ENCODE results near the gene TNFRSF13B. TPM values are rescaled to one million over a fixed set of nuclear protein-coding genes. Genes with fewer than 3 reads are reported as not detected.

The TNFRSF13B gene
- total RNA-seq, 2 donors from 2014 or later = 0.97 to 1.6 TPM

GRCh38 chr17:16932156-16932555 is 39.8 kb downstream of the TNFRSF13B start:
- Histone ChIP-seq H3K27me3 (ENCODE audit: control insufficient read depth, insufficient read depth, low read length, poor library complexity, severe bottlenecking) (no peaks in the 10 kb centered on the region), H3K27ac (ENCODE audit: low read depth, low read length) (no peak overlapping the region), H3K4me1 (ENCODE audit: control insufficient read depth, insufficient read depth, low read length) (no peaks in the 10 kb centered on the region), H3K36me3 (ENCODE audit: control insufficient read depth, insufficient read depth, low read length) (no peaks in the 10 kb centered on the region), H3K4me3 (ENCODE audit: low read length) (no peak overlapping the region), H3K9me3 (ENCODE audit: control insufficient read depth, low read length) (no peaks in the 10 kb centered on the region), H3K9ac (ENCODE audit: extremely low read depth, low read length, poor library complexity, severe bottlenecking) (no peak overlapping the region)
- DNase-seq = no peak
- H3K9me3 Mint-ChIP-seq = no peaks in the 10 kb centered on the region
- H3K27me3 Mint-ChIP-seq (ENCODE audit: insufficient read depth) = no peaks in the 10 kb centered on the region
- TF ChIP-seq CTCF (conservative IDR thresholded peaks at IDR 0.05) = no peak
- no peak overlapping the region for H3K27ac Mint-ChIP-seq
- no peaks in the 10 kb centered on the region for H3K36me3 Mint-ChIP-seq (ENCODE audit: low read depth)
- H3K4me1 Mint-ChIP-seq = peaks cover 13% of the 10 kb centered on the region
- 89 to 91% methylated on average over 7 to 8 of the region's 8 CpGs for WGBS, 2 experiments (ENCODE audit: insufficient coverage in 1 of 2, insufficient read length in 1 of 2)
- H3K4me3 Mint-ChIP-seq = no peak overlapping the region

GRCh38 chr17:16931318-16932060 is 40.4 kb downstream of the TNFRSF13B start:
- Histone ChIP-seq H3K27me3 (ENCODE audit: control insufficient read depth, insufficient read depth, low read length, poor library complexity, severe bottlenecking) (no peaks in the 10 kb centered on the region), H3K9ac (ENCODE audit: extremely low read depth, low read length, poor library complexity, severe bottlenecking) (no peak overlapping the region), H3K9me3 (ENCODE audit: control insufficient read depth, low read length) (no peaks in the 10 kb centered on the region), H3K4me1 (ENCODE audit: control insufficient read depth, insufficient read depth, low read length) (no peaks in the 10 kb centered on the region), H3K4me3 (ENCODE audit: low read length) (no peak overlapping the region), H3K36me3 (ENCODE audit: control insufficient read depth, insufficient read depth, low read length) (no peaks in the 10 kb centered on the region), H3K27ac (ENCODE audit: low read depth, low read length) (no peak overlapping the region)
- no peak for DNase-seq
- TF ChIP-seq CTCF (conservative IDR thresholded peaks at IDR 0.05) = no peak
- 85 to 93% methylated on average over 4 to 9 of the region's 9 CpGs for WGBS, 2 experiments (ENCODE audit: insufficient coverage in 1 of 2, insufficient read length in 1 of 2)
- Mint-ChIP-seq H3K27ac (no peak overlapping the region), H3K36me3 (ENCODE audit: low read depth) (no peaks in the 10 kb centered on the region), H3K4me1 (peaks cover 6% of the 10 kb centered on the region), H3K4me3 (no peak overlapping the region), H3K27me3 (ENCODE audit: insufficient read depth) (no peaks in the 10 kb centered on the region), H3K9me3 (no peaks in the 10 kb centered on the region)

- WGBS, 2 experiments (ENCODE audit: insufficient coverage in 1 of 2, insufficient read length in 1 of 2) = 86 to 93% methylated on average over 8 to 13 of the region's 13 CpGs
Measured at GRCh38 chr17:16930571-16931317, 41.2 kb downstream of the TNFRSF13B start.

More at GRCh38 chr17:16930571-16931317, 41.2 kb downstream of the TNFRSF13B start:
- no peak for TF ChIP-seq CTCF (conservative IDR thresholded peaks at IDR 0.05)
- H3K27ac Mint-ChIP-seq = no peak overlapping the region
- H3K4me1 Mint-ChIP-seq = peaks cover 1% of the 10 kb centered on the region
- DNase-seq = no peak
- H3K4me1 ChIP-seq (ENCODE audit: control insufficient read depth, insufficient read depth, low read length) = no peaks in the 10 kb centered on the region
- H3K9ac ChIP-seq (ENCODE audit: extremely low read depth, low read length, poor library complexity, severe bottlenecking) = no peak overlapping the region
- H3K27me3 ChIP-seq (ENCODE audit: control insufficient read depth, insufficient read depth, low read length, poor library complexity, severe bottlenecking) = no peaks in the 10 kb centered on the region
- no peaks in the 10 kb centered on the region for H3K9me3 Mint-ChIP-seq
- no peaks in the 10 kb centered on the region for H3K27me3 Mint-ChIP-seq (ENCODE audit: insufficient read depth)
- H3K4me3 Mint-ChIP-seq = no peak overlapping the region
- H3K27ac ChIP-seq (ENCODE audit: low read depth, low read length) = no peak overlapping the region
- no peak overlapping the region for H3K4me3 ChIP-seq (ENCODE audit: low read length)
- no peaks in the 10 kb centered on the region for H3K9me3 ChIP-seq (ENCODE audit: control insufficient read depth, low read length)
- no peaks in the 10 kb centered on the region for H3K36me3 ChIP-seq (ENCODE audit: control insufficient read depth, insufficient read depth, low read length)
- no peaks in the 10 kb centered on the region for H3K36me3 Mint-ChIP-seq (ENCODE audit: low read depth)

All from endodermal cell (in vitro differentiated cells).